K562 (cell line): Measurements from ENCODE around the gene SUB1. TPM values are rescaled to one million over a fixed set of nuclear protein-coding genes. Genes with fewer than 3 reads are reported as not detected.
A peak's percentile ranks its signal among the peaks of the same experiment; 100 is the strongest.

Experiments
- ATF1 ChIP-seq, 2 experiments: fragments of 450-650 bp in 1 of 2; IDR thresholded peaks; 2 replicates each; pipeline ENCODE4 v1.6.1; 2016; ENCODE audit warnings: missing compliant biosample characterization in 1 of 2, missing genetic modification characterization in 1 of 2
- CCNT2 ChIP-seq: IDR thresholded peaks from 2 replicates; pipeline ENCODE4 v1.6.1; 2011; ENCODE audit warnings: borderline replicate concordance, low read depth, mild to moderate bottlenecking, moderate library complexity, mixed read lengths, low read length; ENCODE audit not compliant: insufficient read length; ENCODE audit errors: extremely low read depth
- ETS1 ChIP-seq: conservative IDR thresholded peaks from 2 replicates; pipeline ENCODE4 v1.6.1; 2011; ENCODE audit warnings: low read depth, mild to moderate bottlenecking, low read length; ENCODE audit not compliant: control insufficient read depth
- GATAD2B ChIP-seq: fragments of 450-650 bp; IDR thresholded peaks from 2 replicates; pipeline ENCODE4 v1.6.1; 2017; ENCODE audit warnings: mild to moderate bottlenecking, borderline replicate concordance
- HMGXB4 ChIP-seq: sonication (generic); formaldehyde crosslinking; IDR thresholded peaks from 2 replicates; pipeline ENCODE4 v1.8.1; 2023; ENCODE audit warnings: mild to moderate bottlenecking, missing genetic modification reagents
- NKRF ChIP-seq: fragments of 450-650 bp; IDR thresholded peaks from 2 replicates; pipeline ENCODE4 v1.6.1; 2016; ENCODE audit warnings: borderline replicate concordance
- POLR2A ChIP-seq: fragments of 450-650 bp; conservative IDR thresholded peaks from 2 replicates; pipeline ENCODE4 v1.6.1; 2016
- POLR2AphosphoS5 ChIP-seq: IDR thresholded peaks from 2 replicates; pipeline ENCODE4 v1.6.1; 2011; ENCODE audit warnings: mild to moderate bottlenecking, low read depth, low read length, moderate library complexity; ENCODE audit not compliant: control insufficient read depth, insufficient read depth
- PRMT5 ChIP-seq: sonication (generic); formaldehyde crosslinking; IDR thresholded peaks from 2 replicates; pipeline ENCODE4 v1.5.0; 2020; ENCODE audit warnings: missing genetic modification reagents
- PTRF ChIP-seq: fragments of 450-650 bp; IDR thresholded peaks from 2 replicates; pipeline ENCODE4 v1.6.1; 2016; ENCODE audit warnings: mild to moderate bottlenecking, missing genetic modification characterization, missing compliant biosample characterization
- RAD51 ChIP-seq: fragments of 450-650 bp; IDR thresholded peaks from 2 replicates; pipeline ENCODE4 v1.7.1; 2016; ENCODE audit warnings: low read depth, mild to moderate bottlenecking, borderline replicate concordance
- SAP30 ChIP-seq: fragments of 200-600 bp; sonication (generic); IDR thresholded peaks from 2 replicates; pipeline ENCODE4 v1.6.1; 2012; ENCODE audit warnings: borderline replicate concordance, low read depth, mild to moderate bottlenecking, moderate library complexity, low read length, control low read depth, inconsistent platforms; ENCODE audit not compliant: insufficient read depth, poor library complexity, severe bottlenecking
- TAF1 ChIP-seq: IDR thresholded peaks from 2 replicates; pipeline ENCODE4 v1.6.1; 2011; ENCODE audit warnings: mild to moderate bottlenecking, low read length, moderate library complexity; ENCODE audit not compliant: insufficient read depth, control insufficient read depth, severe bottlenecking; ENCODE audit errors: extremely low read depth
- TCF3 ChIP-seq: sonication (generic); formaldehyde crosslinking; IDR thresholded peaks from 2 replicates; pipeline ENCODE4 v1.4.0; 2020; ENCODE audit warnings: mild to moderate bottlenecking, missing genetic modification reagents
- YY1 ChIP-seq, 3 experiments: IDR thresholded peaks; 2 replicates each; pipeline ENCODE4 v1.6.1; 2011; ENCODE audit warnings: low read length in 2 of 3, mild to moderate bottlenecking in 2 of 3, moderate library complexity in 2 of 3, borderline replicate concordance in 1 of 3, control low read depth in 1 of 3, low read depth in 1 of 3; ENCODE audit not compliant: insufficient read depth in 3 of 3, insufficient replicate concordance in 2 of 3, control insufficient read depth in 1 of 3, insufficient read length in 1 of 3; ENCODE audit errors: extremely low read depth in 1 of 3
- ZBTB12 ChIP-seq: fragments of 250-450 bp; sonication (Bioruptor Pico); IDR thresholded peaks from 2 replicates; pipeline ENCODE4 v1.4.0; 2020
- ZFP1 ChIP-seq: fragments of 450-650 bp; formaldehyde crosslinking; IDR thresholded peaks from 2 replicates; pipeline ENCODE4 v1.4.0; 2020; ENCODE audit warnings: mild to moderate bottlenecking, mixed read lengths
- ZNF121 ChIP-seq: sonication (generic); formaldehyde crosslinking; conservative IDR thresholded peaks from 2 replicates; pipeline ENCODE4 v1.8.0; 2022; ENCODE audit warnings: missing genetic modification reagents
- ZSCAN32 ChIP-seq: fragments of 450-650 bp; formaldehyde crosslinking; IDR thresholded peaks from 2 replicates; pipeline ENCODE4 v1.4.0; 2020; ENCODE audit warnings: mild to moderate bottlenecking, moderate library complexity
- polyA plus RNA-seq, 8 experiments: library from polyadenylated mRNA; depleted of rRNA in 4 of 8; stranded (reverse) in 5 of 8; unstranded in 3 of 8; fragments of >200 nt; fragmentation: Nextera tagmentation in 2 of 8; fragmentation: Illumina TruSeq in 1 of 8; extraction: Ambion mirVana in 2 of 8; extraction: Trizol in 1 of 8; gene quantifications; 2 replicates each; pipeline versions ENCODE4 v1.2.1 to v1.2.3, GENCODE V29; 2011 to 2014; ENCODE audit warnings: inconsistent platforms in 1 of 8, missing spikeins in 1 of 8
- total RNA-seq, 7 experiments: library from RNA; depleted of rRNA in 6 of 7; stranded (reverse); fragments of >200 nt in 6 of 7; fragmentation: Illumina TruSeq in 2 of 7; extraction: Trizol in 2 of 7; gene quantifications; 2 replicates each; pipeline versions ENCODE4 v1.2.1 to v1.2.3, GENCODE V29; 2011 to 2021; ENCODE audit warnings: low replicate concordance in 1 of 7

SUB1 gene
- total and polyA plus RNA-seq, 9 of the 15 experiments (the other 6 are each of a cell fraction or from before 2014, with no cell fraction given), result 336 to 1,031 (median 700) TPM

GRCh38 chr5:32585446-32586275, at the start of gene SUB1 (continued):
- peak; percentile 51 to 93 (median 88) for TF ChIP-seq YY1 (IDR thresholded peaks at IDR 0.05; ENCODE audit: borderline replicate concordance in 1 of 3, control insufficient read depth in 1 of 3, extremely low read depth in 1 of 3, insufficient read depth in 3 of 3, insufficient read length in 1 of 3, insufficient replicate concordance in 2 of 3, low read depth in 1 of 3, low read length in 2 of 3)
- TF ChIP-seq ATF1 (CRISPR knock-in tag; IDR thresholded peaks at IDR 0.05), result peak; percentile 41; the same call in 1 of the 2 replicates
- peak; percentile 91 for TF ChIP-seq ATF1 (tag; IDR thresholded peaks at IDR 0.05)
- peak; percentile 97 for TF ChIP-seq POLR2A
- TF ChIP-seq POLR2AphosphoS5, result peak; percentile 89
- no peak; the same call in 1 of the 2 replicates for TF ChIP-seq TCF3 (CRISPR knock-in tag)
- peak; percentile 78 for TF ChIP-seq ETS1
- peak; percentile 98 for TF ChIP-seq TAF1
- peak; percentile 84 for TF ChIP-seq ZBTB12 (CRISPR knock-in tag)
- peak; percentile 99 for TF ChIP-seq RAD51
- TF ChIP-seq HMGXB4 (CRISPR knock-in tag), result peak; percentile 85; the same call in 1 of the 2 replicates
- TF ChIP-seq PTRF (tag), result no peak
- TF ChIP-seq GATAD2B, result no peak
- TF ChIP-seq PRMT5, result 0 out of 2 replicates have a peak, but pooled peaks have one; percentile 42
- TF ChIP-seq ZFP1 (CRISPR knock-in tag), result no peak
- TF ChIP-seq ZSCAN32 (CRISPR knock-in tag), result no peak
- TF ChIP-seq SAP30, result peak; percentile 56
- TF ChIP-seq ZNF121 (CRISPR knock-in tag), result no peak; the same call in 1 of the 2 replicates
- peak; percentile 80; the same call in 1 of the 2 replicates for TF ChIP-seq NKRF
- peak; percentile 68 for TF ChIP-seq CCNT2
